SU-DHL-6 (cell line): ENCODE measurements around the gene MINK1.

ENCODE experiments used
- CTCF ChIP-seq: fragments of 200-600 bp; sonication (generic); IDR thresholded peaks from one replicate; pipeline ENCODE4 v1.5.1; 2017; ENCODE audit warnings: antibody characterized with exemption, mild to moderate bottlenecking, low read length, moderate library complexity; ENCODE audit not compliant: insufficient read depth, poor library complexity, severe bottlenecking
- EZH2phosphoT487 ChIP-seq: fragments of 200-600 bp; sonication (generic), shearing (Covaris generic); conservative IDR thresholded peaks from 2 replicates; pipeline ENCODE4 v1.6.1; 2018; ENCODE audit warnings: mild to moderate bottlenecking, antibody characterized with exemption, low read length, moderate library complexity, mixed read lengths

GRCh38 chr17:4938069-4938491 is 104.9 kb downstream of the MINK1 start:
- TF ChIP-seq CTCF = no peak
- no peak for TF ChIP-seq EZH2phosphoT487
